Measurements from ENCODE around the gene KCNQ1. TPM values are rescaled to one million over a fixed set of nuclear protein-coding genes. Genes with fewer than 3 reads are reported as not detected.
A peak's percentile ranks its signal among the peaks of the same experiment; 100 is the strongest.

The KCNQ1 gene
- total and polyA plus RNA-seq, 4 donors = 15.4 to 41.7 (median 26.2) TPM

DNA sequence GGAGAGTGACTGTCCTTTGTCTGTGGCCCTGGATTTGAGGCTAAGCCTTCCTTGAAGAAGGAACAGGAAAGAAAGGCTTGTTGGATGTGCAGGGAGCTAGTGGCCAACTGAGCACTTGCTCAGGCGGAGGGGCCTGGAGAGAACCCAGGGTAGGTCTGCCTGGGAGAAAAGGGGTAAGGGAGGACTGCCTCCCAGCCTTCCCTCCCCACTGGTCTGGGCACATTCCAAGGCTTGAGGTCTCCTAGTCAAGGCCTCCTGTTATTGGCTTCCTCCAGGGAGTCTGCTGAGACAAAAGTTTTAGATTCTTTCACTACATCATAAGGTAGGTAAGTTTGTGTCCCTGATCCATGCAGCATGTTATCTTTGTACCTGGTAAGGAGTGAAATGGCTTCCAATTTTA, 239.8 kb downstream of the KCNQ1 start:
- Histone ChIP-seq H3K36me3 (ENCODE audit: control insufficient read depth in 4 of 4, insufficient read depth in 4 of 4, low read length in 4 of 4) (peaks cover 0 to 2% (median 0%) of the 10 kb centered on the region in 4 donors), H3K27ac (ENCODE audit: low read depth in 1 of 2, low read length in 1 of 2) (no peak overlapping the region), H3K4me1 (ENCODE audit: control insufficient read depth in 5 of 5, insufficient read depth in 5 of 5, low read length in 5 of 5) (peaks cover 0 to 31% (median 24%) of the 10 kb centered on the region in 5 donors), H3K27me3 (ENCODE audit: control insufficient read depth in 3 of 3, insufficient read depth in 3 of 3, low read length in 2 of 3) (no peaks in the 10 kb centered on the region), H3K4me3 (no peak overlapping the region), H3K9me3 (ENCODE audit: control insufficient read depth in 4 of 4, insufficient read depth in 3 of 4, low read length in 3 of 4) (no peaks in the 10 kb centered on the region), H3K9ac (ENCODE audit: insufficient read depth in 1 of 2, low read length in 2 of 2) (no peak overlapping the region)
- no peak for ATAC-seq (ENCODE audit: insufficient read depth, low FRiP score)
- peak in 1 of 3 donors; percentile 14 for DNase-seq
- TF ChIP-seq, protein P1, sequence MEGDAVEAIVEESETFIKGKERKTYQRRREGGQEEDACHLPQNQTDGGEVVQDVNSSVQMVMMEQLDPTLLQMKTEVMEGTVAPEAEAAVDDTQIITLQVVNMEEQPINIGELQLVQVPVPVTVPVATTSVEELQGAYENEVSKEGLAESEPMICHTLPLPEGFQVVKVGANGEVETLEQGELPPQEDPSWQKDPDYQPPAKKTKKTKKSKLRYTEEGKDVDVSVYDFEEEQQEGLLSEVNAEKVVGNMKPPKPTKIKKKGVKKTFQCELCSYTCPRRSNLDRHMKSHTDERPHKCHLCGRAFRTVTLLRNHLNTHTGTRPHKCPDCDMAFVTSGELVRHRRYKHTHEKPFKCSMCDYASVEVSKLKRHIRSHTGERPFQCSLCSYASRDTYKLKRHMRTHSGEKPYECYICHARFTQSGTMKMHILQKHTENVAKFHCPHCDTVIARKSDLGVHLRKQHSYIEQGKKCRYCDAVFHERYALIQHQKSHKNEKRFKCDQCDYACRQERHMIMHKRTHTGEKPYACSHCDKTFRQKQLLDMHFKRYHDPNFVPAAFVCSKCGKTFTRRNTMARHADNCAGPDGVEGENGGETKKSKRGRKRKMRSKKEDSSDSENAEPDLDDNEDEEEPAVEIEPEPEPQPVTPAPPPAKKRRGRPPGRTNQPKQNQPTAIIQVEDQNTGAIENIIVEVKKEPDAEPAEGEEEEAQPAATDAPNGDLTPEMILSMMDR (IDR thresholded peaks at IDR 0.05; ENCODE audit: control extremely low read depth, extremely low read depth) = no peak
- WGBS, 2 donors = 88 to 91% methylated on average over 1 of the region's 1 CpG

DNA sequence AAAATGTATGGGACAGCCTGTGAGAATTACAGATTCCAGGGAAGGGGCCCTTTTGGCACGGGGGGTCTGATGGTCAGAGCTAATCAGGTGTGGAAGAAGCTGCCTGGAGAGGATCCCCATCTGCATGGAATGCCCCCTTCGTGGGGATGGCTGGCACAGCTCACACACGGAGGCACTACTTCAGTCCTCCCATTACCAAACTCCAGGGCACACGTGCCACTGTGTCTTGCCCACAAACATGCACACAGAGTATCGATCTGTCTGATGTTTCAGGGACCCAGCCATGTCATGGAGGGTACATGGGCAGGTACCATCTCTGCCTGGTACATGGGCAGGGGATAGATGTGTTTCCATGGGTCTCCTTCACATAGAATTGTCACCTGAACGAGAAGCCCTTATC, 240.2 kb downstream of the KCNQ1 start:
- no peak for ATAC-seq (ENCODE audit: insufficient read depth, low FRiP score)
- no peak for DNase-seq
- no peak overlapping the region for H3K4me3 ChIP-seq
- H3K36me3 ChIP-seq (ENCODE audit: control insufficient read depth in 4 of 4, insufficient read depth in 4 of 4, low read length in 4 of 4) = peaks cover 0 to 2% (median 0%) of the 10 kb centered on the region in 4 donors
- peaks cover 0 to 32% (median 24%) of the 10 kb centered on the region in 5 donors for H3K4me1 ChIP-seq (ENCODE audit: control insufficient read depth in 5 of 5, insufficient read depth in 5 of 5, low read length in 5 of 5)
- no peaks in the 10 kb centered on the region for H3K27me3 ChIP-seq (ENCODE audit: control insufficient read depth in 3 of 3, insufficient read depth in 3 of 3, low read length in 2 of 3)
- 88 to 89% methylated on average over 6 of the region's 6 CpGs for WGBS, 2 donors
- H3K9ac ChIP-seq (ENCODE audit: insufficient read depth in 1 of 2, low read length in 2 of 2) = no peak overlapping the region
- TF ChIP-seq, protein P1 (IDR thresholded peaks at IDR 0.05; ENCODE audit: control extremely low read depth, extremely low read depth) = no peak
- no peak overlapping the region for H3K27ac ChIP-seq (ENCODE audit: low read depth in 1 of 2, low read length in 1 of 2)
- no peaks in the 10 kb centered on the region for H3K9me3 ChIP-seq (ENCODE audit: control insufficient read depth in 4 of 4, insufficient read depth in 3 of 4, low read length in 3 of 4)

DNA sequence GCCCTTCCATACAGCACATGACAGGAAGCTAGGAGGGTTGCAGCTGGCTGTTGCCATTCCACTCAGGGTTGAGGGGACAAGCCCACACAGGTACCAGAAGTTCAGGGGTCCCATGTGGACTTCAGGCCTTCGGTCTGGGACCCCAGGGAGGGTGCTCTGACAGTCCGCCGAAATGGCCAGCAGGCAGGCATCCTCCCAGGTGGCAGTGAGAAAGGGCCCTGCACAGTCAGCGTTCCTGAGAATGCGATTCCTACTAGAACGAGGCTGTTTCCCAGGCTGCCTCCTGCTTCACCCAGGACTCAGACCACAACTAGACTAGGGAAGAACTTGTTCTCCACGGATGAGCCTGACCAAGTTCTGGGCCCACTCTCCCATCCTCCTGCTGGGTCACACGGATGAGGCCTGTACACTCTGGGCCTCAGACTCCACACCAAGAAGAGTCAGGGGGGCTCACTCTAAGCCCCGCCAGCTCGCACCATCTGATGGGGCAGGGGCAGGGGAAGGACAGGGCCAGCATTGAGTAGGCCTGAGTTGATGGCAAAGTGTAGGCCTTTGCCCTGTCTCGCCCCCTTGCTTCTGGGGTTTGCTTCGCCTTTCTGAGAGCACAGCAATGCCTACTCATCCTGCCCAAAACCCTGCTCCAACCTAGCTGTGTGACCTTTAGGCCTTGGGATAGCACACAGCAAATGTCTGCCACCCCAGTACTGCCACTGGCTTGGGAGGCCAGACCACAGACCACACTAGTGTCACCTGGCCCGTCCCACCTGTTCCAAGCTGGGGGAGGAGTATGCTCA, 241.0 kb downstream of the KCNQ1 start:
- Histone ChIP-seq H3K27me3 (ENCODE audit: control insufficient read depth in 3 of 3, insufficient read depth in 3 of 3, low read length in 2 of 3) (no peaks in the 10 kb centered on the region), H3K9ac (ENCODE audit: insufficient read depth in 1 of 2, low read length in 2 of 2) (no peak overlapping the region), H3K36me3 (ENCODE audit: control insufficient read depth in 4 of 4, insufficient read depth in 4 of 4, low read length in 4 of 4) (peaks cover 0 to 3% (median 0%) of the 10 kb centered on the region in 4 donors), H3K27ac (ENCODE audit: low read depth in 1 of 2, low read length in 1 of 2) (no peak overlapping the region), H3K4me1 (ENCODE audit: control insufficient read depth in 5 of 5, insufficient read depth in 5 of 5, low read length in 5 of 5) (peaks cover 0 to 33% (median 29%) of the 10 kb centered on the region in 5 donors), H3K4me3 (no peak overlapping the region), H3K9me3 (ENCODE audit: control insufficient read depth in 4 of 4, insufficient read depth in 3 of 4, low read length in 3 of 4) (no peaks in the 10 kb centered on the region)
- TF ChIP-seq, protein P1 (IDR thresholded peaks at IDR 0.05; ENCODE audit: control extremely low read depth, extremely low read depth) = no peak
- DNase-seq (no peak), ATAC-seq (ENCODE audit: insufficient read depth, low FRiP score) (no peak)
- 96 to 97% methylated on average over 13 of the region's 13 CpGs for WGBS, 2 donors
